CD4-positive, alpha-beta memory T cell (primary cell): ENCODE data around the gene ZDHHC18. TPM values are rescaled to one million over a fixed set of nuclear protein-coding genes. Genes with fewer than 3 reads are reported as not detected.

ENCODE experiments used
- CTCF ChIA-PET: fragments of 350-600 bp; sonication (Branson Sonifier 250); formaldehyde crosslinking; loops from one replicate; lab custom pipeline; 2021; ENCODE audit warnings: inconsistent platforms; ENCODE audit not compliant: partially characterized antibody; lab: Charles Lee
- POLR2A ChIA-PET: fragments of 350-600 bp; sonication (Branson Sonifier 250); formaldehyde crosslinking; loops from one replicate; lab custom pipeline; 2021; ENCODE audit not compliant: partially characterized antibody; lab: Charles Lee
- DNase-seq, 5 donors: peaks; one replicate each; pipeline versions ENCODE4 v3.0.0 to v3.0.0-alpha.2; 2020 to 2022; ENCODE audit warnings: mixed read lengths in 1 of 5
- H3K27ac ChIP-seq: one replicate; pipeline ENCODE4 v1.7.0; 2013; ENCODE audit warnings: low read depth, low read length
- H3K27me3 ChIP-seq: 2 replicates; pipeline ENCODE4 v1.7.0; 2013; ENCODE audit warnings: mild to moderate bottlenecking, low read length, moderate library complexity; ENCODE audit not compliant: insufficient read depth
- H3K36me3 ChIP-seq: 2 replicates; pipeline ENCODE4 v1.7.0; 2013; ENCODE audit warnings: mild to moderate bottlenecking, low read length, moderate library complexity; ENCODE audit not compliant: insufficient read depth
- H3K4me1 ChIP-seq: 2 replicates; pipeline ENCODE4 v1.7.0; 2013; ENCODE audit warnings: mild to moderate bottlenecking, low read length, moderate library complexity; ENCODE audit not compliant: insufficient read depth
- H3K4me3 ChIP-seq, 2 donors: one replicate each; pipeline ENCODE4 v1.7.0; 2013; ENCODE audit warnings: low read length in 2 of 2, mild to moderate bottlenecking in 1 of 2
- H3K9me3 ChIP-seq, 2 donors: one replicate each; pipeline ENCODE4 v1.7.0; 2013; ENCODE audit warnings: low read length in 2 of 2, control low read depth in 1 of 2; ENCODE audit not compliant: control insufficient read depth in 1 of 2
- H3K27ac Mint-ChIP-seq, 7 donors: one replicate each; pipeline ENCODE4 v1.8.0; 2020 to 2021; ENCODE audit warnings: mixed read lengths in 7 of 7, mild to moderate bottlenecking in 6 of 7, inconsistent platforms in 3 of 7, moderate library complexity in 3 of 7
- H3K27me3 Mint-ChIP-seq, 2 donors: one replicate each; pipeline ENCODE4 v1.8.0; 2020 to 2021; ENCODE audit warnings: mixed read lengths in 2 of 2
- H3K36me3 Mint-ChIP-seq, 2 donors: one replicate each; pipeline ENCODE4 v1.8.0; 2020 to 2021; ENCODE audit warnings: mixed read lengths in 2 of 2, inconsistent platforms in 1 of 2, mild to moderate bottlenecking in 1 of 2
- H3K4me1 Mint-ChIP-seq, 4 donors: one replicate each; pipeline ENCODE4 v1.8.0; 2020 to 2021; ENCODE audit warnings: mixed read lengths in 4 of 4, mild to moderate bottlenecking in 1 of 4
- H3K4me3 Mint-ChIP-seq, 8 donors: one replicate each; pipeline ENCODE4 v1.8.0; 2020 to 2021; ENCODE audit warnings: mixed read lengths in 8 of 8, mild to moderate bottlenecking in 7 of 8, moderate library complexity in 6 of 8, inconsistent platforms in 3 of 8
- H3K9me3 Mint-ChIP-seq, 8 donors: one replicate each; pipeline ENCODE4 v1.8.0; 2020 to 2021; ENCODE audit warnings: mixed read lengths in 8 of 8, mild to moderate bottlenecking in 5 of 8, inconsistent platforms in 3 of 8, moderate library complexity in 1 of 8
- intact Hi-C: fragments of 100-400 bp; cut with micrococcal nuclease; formaldehyde crosslinking; loops from one replicate; pipeline ENCODE4 v1.15.1; 2023
- polyA plus RNA-seq, 2 donors: library from polyadenylated mRNA; unstranded; fragments of 300-500 nt; fragmentation: Illumina TruSeq; gene quantifications; one replicate each; pipeline ENCODE4 v1.2.3, GENCODE V29; 2021
- total RNA-seq, 2 experiments: library from RNA; stranded (reverse); gene quantifications; one replicate each; pipeline ENCODE4 v1.2.3, GENCODE V29; 2021

The ZDHHC18 gene, protein sequence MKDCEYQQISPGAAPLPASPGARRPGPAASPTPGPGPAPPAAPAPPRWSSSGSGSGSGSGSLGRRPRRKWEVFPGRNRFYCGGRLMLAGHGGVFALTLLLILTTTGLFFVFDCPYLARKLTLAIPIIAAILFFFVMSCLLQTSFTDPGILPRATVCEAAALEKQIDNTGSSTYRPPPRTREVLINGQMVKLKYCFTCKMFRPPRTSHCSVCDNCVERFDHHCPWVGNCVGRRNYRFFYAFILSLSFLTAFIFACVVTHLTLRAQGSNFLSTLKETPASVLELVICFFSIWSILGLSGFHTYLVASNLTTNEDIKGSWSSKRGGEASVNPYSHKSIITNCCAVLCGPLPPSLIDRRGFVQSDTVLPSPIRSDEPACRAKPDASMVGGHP
- total RNA-seq (10 to 100 TPM; 54.9 to 56.4 TPM), polyA plus RNA-seq (10 to 100 TPM in 1 of 2 donors, 1 to 10 TPM in 1; 6.2 to 18.1 TPM)

DNA sequence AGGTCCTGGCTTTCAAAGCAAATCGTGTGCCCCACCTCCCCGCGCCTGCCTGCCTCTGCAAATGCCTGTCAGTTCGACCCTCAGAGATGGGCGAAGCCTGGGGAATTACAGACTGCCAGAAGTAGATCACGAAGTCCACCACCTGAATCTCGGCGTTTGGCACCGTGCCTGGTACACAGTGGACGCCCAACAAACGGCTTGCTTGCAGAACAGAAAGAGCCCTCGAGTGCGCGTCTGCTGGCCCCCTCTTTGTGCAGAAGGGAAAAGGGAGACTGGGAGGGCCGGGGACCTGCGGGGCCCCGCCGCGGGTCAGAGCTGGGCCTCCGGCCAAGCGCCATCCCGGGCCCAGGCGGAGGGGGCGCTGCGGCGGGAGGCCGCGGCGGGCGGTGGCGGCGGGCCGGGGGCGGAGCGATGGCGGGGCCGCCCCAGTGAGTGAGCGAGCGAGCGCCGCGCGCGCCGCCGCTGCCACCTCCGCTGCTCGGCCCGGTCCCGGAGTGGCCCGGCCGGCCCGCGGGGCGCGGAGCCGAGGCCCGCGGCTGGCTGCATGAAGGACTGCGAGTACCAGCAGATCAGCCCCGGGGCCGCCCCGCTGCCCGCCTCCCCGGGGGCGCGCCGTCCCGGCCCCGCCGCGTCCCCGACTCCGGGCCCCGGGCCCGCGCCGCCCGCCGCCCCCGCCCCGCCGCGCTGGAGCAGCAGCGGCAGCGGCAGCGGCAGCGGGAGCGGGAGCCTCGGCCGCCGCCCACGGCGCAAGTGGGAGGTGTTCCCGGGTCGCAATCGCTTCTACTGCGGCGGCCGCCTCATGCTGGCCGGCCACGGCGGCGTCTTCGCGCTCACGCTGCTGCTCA lies at the start of gene ZDHHC18:
ZDHHC18 (plus strand) TSS at position 428 of the 845 bp plus-strand sequence; CDS start at position 545, 117 bp downstream.
- no peaks in the 10 kb centered on the region for H3K9me3 ChIP-seq
- H3K4me3 Mint-ChIP-seq = peak within 1 kb of the TSS; percentile 93 to 98 (median 94)
- ChIA-PET POLR2A (interaction anchor here (0.5 to 2.0 kb wide), 6 partner anchors 16 to 356 kb away, joined by 3 to 5 read pairs (median 3); partner anchors contain the start of gene PIGV), CTCF (interaction anchor here (2.2 to 8.3 kb wide), 3 partner anchors 9 to 39 kb away, joined by 6 to 184 read pairs (median 45); no protein-coding TSS in a partner anchor)
- no peaks in the 10 kb centered on the region for H3K36me3 ChIP-seq
- peak within 1 kb of the TSS; percentile 50 to 69 for H3K4me3 ChIP-seq
- H3K27ac Mint-ChIP-seq = peak within 1 kb of the TSS; percentile 96 to 100 (median 100)
- H3K36me3 Mint-ChIP-seq = peaks cover 4 to 25% of the 10 kb centered on the region in 2 donors
- no peaks in the 10 kb centered on the region for H3K27me3 Mint-ChIP-seq
- peaks cover 0 to 2% (median 0%) of the 10 kb centered on the region in 8 donors for H3K9me3 Mint-ChIP-seq
- peak within 1 kb of the TSS; percentile 94 for H3K27ac ChIP-seq
- DNase-seq = peak; percentile 66 to 82 (median 78)
- H3K4me1 Mint-ChIP-seq = peaks cover 47 to 72% (median 57%) of the 10 kb centered on the region in 4 donors
- intact Hi-C loops = no loop called here
- H3K4me1 ChIP-seq = peaks cover 57% of the 10 kb centered on the region
- H3K27me3 ChIP-seq = no peaks in the 10 kb centered on the region

DNA sequence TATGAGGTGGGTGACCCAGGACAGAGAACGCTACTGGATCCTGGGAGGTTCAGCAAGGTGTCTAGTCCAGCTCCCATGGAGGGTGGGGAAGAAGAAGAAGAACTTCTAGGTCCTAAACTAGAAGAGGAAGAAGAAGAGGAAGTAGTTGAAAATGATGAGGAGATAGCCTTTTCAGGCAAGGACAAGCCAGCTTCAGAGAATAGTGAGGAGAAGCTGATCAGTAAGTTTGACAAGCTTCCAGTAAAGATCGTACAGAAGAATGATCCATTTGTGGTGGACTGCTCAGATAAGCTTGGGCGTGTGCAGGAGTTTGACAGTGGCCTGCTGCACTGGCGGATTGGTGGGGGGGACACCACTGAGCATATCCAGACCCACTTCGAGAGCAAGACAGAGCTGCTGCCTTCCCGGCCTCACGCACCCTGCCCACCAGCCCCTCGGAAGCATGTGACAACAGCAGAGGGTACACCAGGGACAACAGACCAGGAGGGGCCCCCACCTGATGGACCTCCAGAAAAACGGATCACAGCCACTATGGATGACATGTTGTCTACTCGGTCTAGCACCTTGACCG lies 47.3 kb upstream of the ZDHHC18 start:
- DNase-seq = no peak
- Histone ChIP-seq H3K9me3 (no peaks in the 10 kb centered on the region), H3K27ac (no peak overlapping the region), H3K36me3 (peaks cover 58% of the 10 kb centered on the region), H3K4me1 (peaks cover 14% of the 10 kb centered on the region), H3K27me3 (no peaks in the 10 kb centered on the region), H3K4me3 (no peak overlapping the region)
- CTCF ChIA-PET = interaction anchor here (1.1 to 1.9 kb wide), 6 partner anchors 10 to 309 kb away, joined by 3 to 9 read pairs (median 4); no protein-coding TSS in a partner anchor
- intact Hi-C loops = no loop called here
- Mint-ChIP-seq H3K4me3 (no peak overlapping the region), H3K4me1 (peaks cover 25 to 46% (median 31%) of the 10 kb centered on the region in 4 donors), H3K9me3 (no peaks in the 10 kb centered on the region), H3K27ac (peak overlapping the region in 5 of 7 donors; percentile 1 to 85 (median 42)), H3K27me3 (no peaks in the 10 kb centered on the region), H3K36me3 (peaks cover 57 to 75% of the 10 kb centered on the region in 2 donors)
- POLR2A ChIA-PET = interaction anchor here (1.0 to 13.8 kb wide), 4 partner anchors 8 to 279 kb away, joined by 3 to 595 read pairs (median 20); partner anchors contain the start of genes ARID1A and PIGV

GRCh38 chr1:26780344-26780957 lies 46.0 kb upstream of the ZDHHC18 start:
- peaks cover 27% of the 10 kb centered on the region for H3K4me1 ChIP-seq
- ChIA-PET CTCF (interaction anchor here (0.7 to 1.3 kb wide), 5 partner anchors 19 to 181 kb away, joined by 3 to 5 read pairs (median 3); no protein-coding TSS in a partner anchor), POLR2A (interaction anchor here (0.6 to 13.8 kb wide), 3 partner anchors 7 to 1856 kb away, joined by 3 to 595 read pairs (median 36); partner anchors contain the start of genes ARID1A and PIGV)
- DNase-seq = no peak
- intact Hi-C loops = no loop called here
- H3K27ac ChIP-seq = no peak overlapping the region
- H3K9me3 ChIP-seq = no peaks in the 10 kb centered on the region
- Mint-ChIP-seq H3K4me1 (peaks cover 33 to 58% (median 42%) of the 10 kb centered on the region in 4 donors), H3K27ac (peak overlapping the region in 4 of 7 donors; percentile 17 to 70 (median 34)), H3K9me3 (no peaks in the 10 kb centered on the region), H3K36me3 (peaks cover 45 to 63% of the 10 kb centered on the region in 2 donors), H3K4me3 (no peak overlapping the region), H3K27me3 (no peaks in the 10 kb centered on the region)
- no peak overlapping the region for H3K4me3 ChIP-seq
- H3K27me3 ChIP-seq = no peaks in the 10 kb centered on the region
- peaks cover 46% of the 10 kb centered on the region for H3K36me3 ChIP-seq

DNA sequence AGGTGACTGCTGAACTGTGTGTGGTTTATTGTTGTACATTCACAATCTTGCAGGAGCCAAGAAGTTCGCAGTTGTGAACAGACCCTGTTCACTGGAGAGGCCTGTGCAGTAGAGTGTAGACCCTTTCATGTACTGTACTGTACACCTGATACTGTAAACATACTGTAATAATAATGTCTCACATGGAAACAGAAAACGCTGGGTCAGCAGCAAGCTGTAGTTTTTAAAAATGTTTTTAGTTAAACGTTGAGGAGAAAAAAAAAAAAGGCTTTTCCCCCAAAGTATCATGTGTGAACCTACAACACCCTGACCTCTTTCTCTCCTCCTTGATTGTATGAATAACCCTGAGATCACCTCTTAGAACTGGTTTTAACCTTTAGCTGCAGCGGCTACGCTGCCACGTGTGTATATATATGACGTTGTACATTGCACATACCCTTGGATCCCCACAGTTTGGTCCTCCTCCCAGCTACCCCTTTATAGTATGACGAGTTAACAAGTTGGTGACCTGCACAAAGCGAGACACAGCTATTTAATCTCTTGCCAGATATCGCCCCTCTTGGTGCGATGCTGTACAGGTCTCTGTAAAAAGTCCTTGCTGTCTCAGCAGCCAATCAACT lies 45.2 kb upstream of the ZDHHC18 start:
- peaks cover 39 to 59% of the 10 kb centered on the region in 2 donors for H3K36me3 Mint-ChIP-seq
- Histone ChIP-seq H3K4me1 (peaks cover 35% of the 10 kb centered on the region), H3K27ac (no peak overlapping the region), H3K36me3 (peaks cover 38% of the 10 kb centered on the region), H3K27me3 (no peaks in the 10 kb centered on the region), H3K4me3 (no peak overlapping the region), H3K9me3 (no peaks in the 10 kb centered on the region)
- H3K4me1 Mint-ChIP-seq = peaks cover 39 to 67% (median 50%) of the 10 kb centered on the region in 4 donors
- POLR2A ChIA-PET = interaction anchor here (0.6 to 13.8 kb wide), 3 partner anchors 24 to 1855 kb away, joined by 3 to 595 read pairs (median 3); partner anchors contain the start of gene ARID1A
- DNase-seq = no peak
- H3K9me3 Mint-ChIP-seq = no peaks in the 10 kb centered on the region
- no peaks in the 10 kb centered on the region for H3K27me3 Mint-ChIP-seq
- CTCF ChIA-PET = interaction anchor here (0.7 to 1.3 kb wide), 6 partner anchors 13 to 182 kb away, joined by 3 to 5 read pairs (median 3); no protein-coding TSS in a partner anchor
- intact Hi-C loops = no loop called here
- peak overlapping the region; percentile 4 to 84 (median 57) for H3K27ac Mint-ChIP-seq
- peak overlapping the region in 1 of 8 donors; percentile 8 for H3K4me3 Mint-ChIP-seq

DNA sequence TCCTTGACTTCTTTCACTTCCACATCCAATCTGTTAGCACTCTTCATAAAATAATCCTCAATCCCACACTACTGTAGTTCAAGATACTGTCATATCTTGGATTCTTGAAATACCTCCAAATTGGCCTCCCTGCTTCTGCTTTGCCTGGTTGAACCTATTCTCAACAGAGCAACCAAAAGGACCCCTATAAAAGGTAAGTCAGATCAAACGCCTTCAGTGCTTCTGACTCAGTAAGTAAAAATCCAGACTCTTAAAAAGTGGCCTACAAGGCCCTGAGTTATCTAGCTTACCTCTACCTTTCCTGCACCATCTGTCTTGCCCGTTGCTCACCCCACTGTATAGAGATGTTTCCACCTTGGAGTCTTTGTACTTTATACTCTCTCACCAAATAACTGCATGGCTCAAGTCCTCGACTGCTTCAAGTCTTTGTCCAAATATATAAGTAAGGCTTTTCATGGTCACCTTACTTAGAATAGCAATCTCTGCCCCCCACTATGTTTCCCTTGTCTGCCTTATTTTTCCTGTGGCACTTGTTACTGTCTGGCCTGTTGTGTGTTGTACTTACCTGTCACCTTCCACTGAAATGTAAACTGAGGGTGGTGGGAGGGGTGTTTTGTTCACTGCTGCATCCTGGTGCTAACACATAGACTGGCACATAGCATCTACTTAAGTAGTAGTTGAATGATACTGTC lies 43.8 kb upstream of the ZDHHC18 start:
- no peak for DNase-seq
- ChIA-PET CTCF (interaction anchor here (1.0 kb wide), 1 partner anchor 181 kb away, joined by 3 read pairs; no protein-coding TSS in a partner anchor), POLR2A (interaction anchor here (2.1 to 13.8 kb wide), 2 partner anchors 36 to 84 kb away, joined by 5 to 595 read pairs; partner anchors contain the start of gene ARID1A)
- Histone ChIP-seq H3K27ac (no peak overlapping the region), H3K4me1 (peaks cover 46% of the 10 kb centered on the region), H3K4me3 (no peak overlapping the region), H3K27me3 (no peaks in the 10 kb centered on the region), H3K9me3 (no peaks in the 10 kb centered on the region), H3K36me3 (peaks cover 28% of the 10 kb centered on the region)
- intact Hi-C loops = no loop called here
- peak overlapping the region; percentile 5 to 88 (median 70) for H3K27ac Mint-ChIP-seq
- H3K4me3 Mint-ChIP-seq = no peak overlapping the region
- peaks cover 0 to 3% (median 0%) of the 10 kb centered on the region in 8 donors for H3K9me3 Mint-ChIP-seq
- no peaks in the 10 kb centered on the region for H3K27me3 Mint-ChIP-seq
- H3K4me1 Mint-ChIP-seq = peaks cover 49 to 81% (median 61%) of the 10 kb centered on the region in 4 donors
- H3K36me3 Mint-ChIP-seq = peaks cover 34 to 61% of the 10 kb centered on the region in 2 donors
